Measurements from ENCODE around the gene APOBEC3A.

The APOBEC3A gene

DNA sequence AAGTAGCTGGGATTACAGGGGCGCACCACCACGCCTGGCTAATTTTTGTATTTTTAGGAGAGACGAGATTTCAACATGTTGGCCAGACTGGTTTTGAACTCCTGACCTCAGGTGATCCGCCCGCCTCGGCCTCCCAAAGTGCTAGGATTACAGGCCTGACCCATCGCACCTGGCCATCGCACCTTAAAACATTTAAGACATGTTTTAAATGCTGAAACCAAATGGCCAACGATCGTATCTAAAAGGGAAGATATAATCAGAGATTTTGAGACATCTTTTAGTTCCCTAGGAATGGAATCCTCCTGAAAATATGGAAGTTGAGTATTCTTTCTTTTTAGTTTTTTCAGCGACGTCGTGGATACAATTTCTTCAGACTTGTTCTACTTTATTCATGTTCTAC lies 21.8 kb upstream of the APOBEC3A start:
- TF ChIP-seq, protein P1, sequence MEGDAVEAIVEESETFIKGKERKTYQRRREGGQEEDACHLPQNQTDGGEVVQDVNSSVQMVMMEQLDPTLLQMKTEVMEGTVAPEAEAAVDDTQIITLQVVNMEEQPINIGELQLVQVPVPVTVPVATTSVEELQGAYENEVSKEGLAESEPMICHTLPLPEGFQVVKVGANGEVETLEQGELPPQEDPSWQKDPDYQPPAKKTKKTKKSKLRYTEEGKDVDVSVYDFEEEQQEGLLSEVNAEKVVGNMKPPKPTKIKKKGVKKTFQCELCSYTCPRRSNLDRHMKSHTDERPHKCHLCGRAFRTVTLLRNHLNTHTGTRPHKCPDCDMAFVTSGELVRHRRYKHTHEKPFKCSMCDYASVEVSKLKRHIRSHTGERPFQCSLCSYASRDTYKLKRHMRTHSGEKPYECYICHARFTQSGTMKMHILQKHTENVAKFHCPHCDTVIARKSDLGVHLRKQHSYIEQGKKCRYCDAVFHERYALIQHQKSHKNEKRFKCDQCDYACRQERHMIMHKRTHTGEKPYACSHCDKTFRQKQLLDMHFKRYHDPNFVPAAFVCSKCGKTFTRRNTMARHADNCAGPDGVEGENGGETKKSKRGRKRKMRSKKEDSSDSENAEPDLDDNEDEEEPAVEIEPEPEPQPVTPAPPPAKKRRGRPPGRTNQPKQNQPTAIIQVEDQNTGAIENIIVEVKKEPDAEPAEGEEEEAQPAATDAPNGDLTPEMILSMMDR (conservative IDR thresholded peaks at IDR 0.05; ENCODE audit: low read depth, low read length), result no peak
- no peak for DNase-seq (ENCODE audit: low read depth)
- H3K4me3 ChIP-seq (ENCODE audit: low read depth, low read length), result no peak overlapping the region

DNA sequence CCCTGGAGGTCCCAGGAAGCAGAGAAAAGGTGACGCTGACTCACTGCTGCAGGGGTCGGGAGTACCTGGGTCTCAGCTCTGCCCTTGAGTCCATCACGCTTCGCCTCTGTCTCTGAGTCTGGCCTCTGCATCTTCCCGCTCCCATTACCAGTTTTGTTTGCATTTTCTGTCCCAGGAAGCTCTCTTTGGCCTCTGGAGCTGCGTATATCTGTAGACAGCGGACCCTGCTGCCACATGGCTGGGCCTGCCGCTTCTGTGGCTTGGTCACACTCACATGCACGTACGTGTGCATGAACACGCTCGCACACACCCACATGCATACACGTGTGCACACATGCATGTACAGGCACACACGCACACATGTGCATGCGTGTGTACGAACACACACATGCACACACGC lies 20.8 kb upstream of the APOBEC3A start:
- no peak for DNase-seq (ENCODE audit: low read depth)
- TF ChIP-seq, protein P1 (conservative IDR thresholded peaks at IDR 0.05; ENCODE audit: low read depth, low read length), result no peak
- H3K4me3 ChIP-seq (ENCODE audit: low read depth, low read length), result no peak overlapping the region

DNA sequence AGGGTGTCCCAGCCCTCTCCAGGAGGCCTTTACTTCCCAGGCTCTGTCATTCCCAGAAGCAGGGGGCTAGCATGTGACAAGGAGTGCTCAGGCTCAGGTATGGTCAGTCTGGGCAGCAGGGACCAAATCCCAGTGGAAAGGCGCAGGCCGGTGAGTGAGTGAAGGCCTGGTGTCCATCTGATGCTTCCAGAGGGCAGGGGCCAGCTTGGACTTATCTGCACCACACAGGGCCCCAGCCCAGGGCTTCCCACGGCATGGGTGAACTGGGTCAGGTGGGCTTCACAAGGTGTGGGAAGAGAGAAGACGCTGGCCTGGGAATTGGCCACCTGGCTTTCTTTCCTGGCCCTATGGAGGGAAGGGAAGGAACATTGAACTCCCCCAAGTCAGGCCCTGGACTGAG lies 20.4 kb upstream of the APOBEC3A start:
- no peak overlapping the region for H3K4me3 ChIP-seq (ENCODE audit: low read depth, low read length)

DNA sequence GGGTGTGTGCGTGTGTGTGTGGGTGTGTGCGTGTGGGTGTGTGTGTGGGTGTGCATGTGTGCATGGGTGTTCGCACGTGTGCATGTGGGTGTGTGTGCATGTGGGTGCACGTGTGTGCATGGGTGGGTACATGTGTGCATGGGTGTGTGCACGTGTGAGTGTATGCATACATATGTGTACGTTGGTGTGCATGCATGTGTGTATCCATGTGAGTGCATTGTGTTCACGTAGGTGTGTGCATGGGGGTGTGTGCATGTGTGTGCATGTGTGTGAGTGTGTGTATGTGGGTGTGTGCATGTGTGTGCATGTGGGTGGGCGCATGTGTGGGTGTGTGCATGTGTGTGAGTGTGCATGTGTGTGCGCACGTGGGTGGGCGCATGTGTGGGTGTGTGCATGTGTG lies 19.9 kb upstream of the APOBEC3A start:
- DNase-seq (ENCODE audit: low read depth), result no peak
- TF ChIP-seq, protein P1 (conservative IDR thresholded peaks at IDR 0.05; ENCODE audit: low read depth, low read length), result no peak
- no peak overlapping the region for H3K4me3 ChIP-seq (ENCODE audit: low read depth, low read length)

More for the DNA sequence above, 20.4 kb upstream of the APOBEC3A start:
- TF ChIP-seq, protein P1 (conservative IDR thresholded peaks at IDR 0.05; ENCODE audit: low read depth, low read length), result no peak
- DNase-seq (ENCODE audit: low read depth), result no peak

DNA sequence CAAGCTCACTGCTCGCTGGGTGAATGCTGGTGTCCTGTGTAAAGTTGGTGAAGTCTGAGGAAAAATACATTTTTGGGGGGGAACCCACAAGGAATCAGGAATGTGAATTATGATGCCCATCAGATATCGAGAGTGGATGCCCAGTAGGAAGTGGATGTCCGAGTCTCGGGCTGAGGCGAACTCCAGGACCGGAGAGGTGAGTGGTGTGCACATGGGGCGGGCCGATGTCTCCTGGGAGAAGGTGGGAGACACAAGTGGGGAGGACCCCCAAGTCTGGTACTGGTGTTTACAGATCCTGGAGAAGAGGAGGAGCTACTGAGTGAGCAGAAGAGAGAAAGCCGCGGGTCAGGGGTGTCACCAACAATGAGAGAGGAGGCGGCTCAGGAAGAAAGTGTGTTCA lies 19.2 kb upstream of the APOBEC3A start:
- no peak for DNase-seq (ENCODE audit: low read depth)
- TF ChIP-seq, protein P1 (conservative IDR thresholded peaks at IDR 0.05; ENCODE audit: low read depth, low read length), result no peak
- no peak overlapping the region for H3K4me3 ChIP-seq (ENCODE audit: low read depth, low read length)

DNA sequence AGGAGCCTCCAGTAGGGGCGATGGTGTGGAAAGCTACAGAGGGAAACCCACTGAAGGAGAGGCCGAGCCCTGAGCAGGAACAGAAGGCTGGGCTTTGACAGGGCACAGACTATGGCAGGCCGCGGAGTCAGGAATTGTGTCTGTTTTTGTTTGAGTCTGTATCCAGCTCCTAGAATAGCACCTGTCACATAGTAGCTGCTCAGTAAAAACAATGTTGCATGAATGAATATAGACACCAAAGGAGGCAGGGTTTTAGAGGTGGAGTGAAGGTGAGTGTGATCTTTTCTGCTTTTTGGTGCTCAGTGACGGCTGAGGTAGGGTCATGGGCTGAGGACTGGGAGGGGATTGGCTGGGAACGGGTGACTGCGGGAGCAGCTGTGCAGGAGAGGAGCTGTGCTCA lies 18.5 kb upstream of the APOBEC3A start:
- TF ChIP-seq, protein P1 (conservative IDR thresholded peaks at IDR 0.05; ENCODE audit: low read depth, low read length), result no peak
- no peak for DNase-seq (ENCODE audit: low read depth)
- no peak overlapping the region for H3K4me3 ChIP-seq (ENCODE audit: low read depth, low read length)

DNA sequence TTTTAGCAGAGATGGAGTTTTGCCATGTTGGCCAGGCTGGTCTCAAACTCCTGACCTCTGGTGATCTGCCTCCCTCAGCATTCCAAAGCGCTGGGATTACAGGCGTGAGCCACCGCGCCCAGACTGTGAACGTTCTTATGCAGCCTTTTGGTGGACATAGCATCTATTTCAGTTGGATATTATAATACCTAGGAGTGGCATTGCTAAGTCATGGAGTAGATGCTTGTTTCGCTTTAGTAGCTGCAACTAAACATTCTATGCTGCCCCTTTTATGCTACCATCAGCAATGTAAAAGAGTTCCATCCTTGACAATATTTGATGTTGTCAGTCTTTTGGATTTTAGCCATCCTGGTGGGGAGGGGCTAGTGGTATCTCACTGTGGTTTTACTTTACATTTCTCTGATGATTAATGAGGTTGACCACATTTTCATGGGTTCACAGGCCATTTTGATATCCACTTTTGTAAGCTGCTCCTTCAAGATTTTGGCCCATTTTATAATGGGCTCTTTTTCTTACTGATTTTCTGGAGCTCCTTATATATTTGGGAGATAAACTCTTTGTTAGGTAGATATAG lies 16.5 kb upstream of the APOBEC3A start:
- TF ChIP-seq, protein P1 (conservative IDR thresholded peaks at IDR 0.05; ENCODE audit: low read depth, low read length), result no peak
- no peak overlapping the region for H3K4me3 ChIP-seq (ENCODE audit: low read depth, low read length)

More for the DNA sequence above, 16.5 kb upstream of the APOBEC3A start:
- no peak for DNase-seq (ENCODE audit: low read depth)
